NCI-H1417 treated with DMSO at 0.1 percent for 48 hours (cell line): ENCODE data around the gene TMEM217.

ENCODE experiments used
- DNase-seq: peaks from one replicate; lab custom pipeline; 2025; lab: John Stamatoyannopoulos, UW

Gene TMEM217

GRCh38 chr6:37244430-37245310 is 13.3 kb downstream of the TMEM217 start:
- DNase-seq = peak; percentile 20

- DNase-seq = no peak
These were observed 14.1 kb downstream of the TMEM217 start for GRCh38 chr6:37243816-37244370.

GRCh38 chr6:37243131-37243815 is 14.7 kb downstream of the TMEM217 start:
- DNase-seq = no peak

- no peak for DNase-seq
These were observed 15.4 kb downstream of the TMEM217 start for GRCh38 chr6:37242429-37243052.

- DNase-seq = no peak
These were observed 16.0 kb downstream of the TMEM217 start for GRCh38 chr6:37241775-37242428.

GRCh38 chr6:37241131-37241530 is 16.8 kb downstream of the TMEM217 start:
- DNase-seq = no peak

- no peak for DNase-seq
These were observed 17.8 kb downstream of the TMEM217 start for GRCh38 chr6:37239950-37240713.

- DNase-seq = no peak
These were observed 18.4 kb downstream of the TMEM217 start for GRCh38 chr6:37239526-37239925.

- DNase-seq = no peak
These were observed 19.6 kb downstream of the TMEM217 start for GRCh38 chr6:37238381-37238780.

- no peak for DNase-seq
These were observed 20.2 kb downstream of the TMEM217 start for GRCh38 chr6:37237789-37238188.

GRCh38 chr6:37236921-37237320 is 21.0 kb downstream of the TMEM217 start:
- no peak for DNase-seq

- DNase-seq = no peak
These were observed 24.4 kb downstream of the TMEM217 start for GRCh38 chr6:37233541-37233940.

GRCh38 chr6:37232430-37233017 is 25.4 kb downstream of the TMEM217 start:
- no peak for DNase-seq

GRCh38 chr6:37230104-37230503 is 27.8 kb downstream of the TMEM217 start:
- no peak for DNase-seq

- DNase-seq = no peak
These were observed 32.4 kb downstream of the TMEM217 start for GRCh38 chr6:37225350-37226169.

- no peak for DNase-seq
These were observed 35.0 kb downstream of the TMEM217 start for GRCh38 chr6:37222992-37223391.

- peak; percentile 73 for DNase-seq
These were observed 35.6 kb downstream of the TMEM217 start for GRCh38 chr6:37222125-37222967.

GRCh38 chr6:37221585-37222124 is 36.3 kb downstream of the TMEM217 start:
- DNase-seq = no peak

- DNase-seq = no peak
These were observed 39.4 kb downstream of the TMEM217 start for GRCh38 chr6:37218511-37218910.
